HG02970 (cell line): ENCODE results near the gene CCDC136.

Source experiments
- ATAC-seq: cut with Tn5 transposase; IDR thresholded peaks from one replicate; pipeline ENCODE4 v1.9.1; 2021; ENCODE audit warnings: mild to moderate bottlenecking, moderate library complexity, moderate number of reproducible peaks; ENCODE audit not compliant: unreplicated experiment, low FRiP score

Gene CCDC136

GRCh38 chr7:128841921-128842673 lies 50.3 kb downstream of the CCDC136 start:
- ATAC-seq = no peak

- no peak for ATAC-seq
Measured at GRCh38 chr7:128842674-128843641, 51.2 kb downstream of the CCDC136 start.

- no peak for ATAC-seq
Measured at GRCh38 chr7:128843938-128844621, 52.3 kb downstream of the CCDC136 start.

- no peak for ATAC-seq
Measured at GRCh38 chr7:128844777-128845311, 53.1 kb downstream of the CCDC136 start.

DNA sequence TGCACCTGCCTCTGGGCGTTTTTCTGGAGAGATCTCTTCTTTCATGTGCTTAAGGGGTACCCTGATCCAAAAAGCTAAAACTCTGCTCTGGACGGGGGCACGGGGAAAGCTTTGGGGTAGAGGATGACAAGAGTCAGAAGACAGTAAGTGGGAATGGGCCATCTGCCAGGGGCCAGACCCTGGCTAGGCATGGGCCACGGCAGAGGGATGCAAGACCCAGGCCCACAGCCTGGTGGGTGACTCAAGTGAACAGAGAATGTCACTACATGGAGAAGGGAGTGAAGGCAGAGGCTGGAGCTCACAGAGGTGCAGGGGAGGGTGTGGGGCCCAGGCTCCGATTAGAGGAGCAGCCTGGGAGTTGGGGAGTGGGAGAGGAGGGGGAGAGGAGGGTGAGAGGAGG lies 53.7 kb downstream of the CCDC136 start:
- no peak for ATAC-seq

DNA sequence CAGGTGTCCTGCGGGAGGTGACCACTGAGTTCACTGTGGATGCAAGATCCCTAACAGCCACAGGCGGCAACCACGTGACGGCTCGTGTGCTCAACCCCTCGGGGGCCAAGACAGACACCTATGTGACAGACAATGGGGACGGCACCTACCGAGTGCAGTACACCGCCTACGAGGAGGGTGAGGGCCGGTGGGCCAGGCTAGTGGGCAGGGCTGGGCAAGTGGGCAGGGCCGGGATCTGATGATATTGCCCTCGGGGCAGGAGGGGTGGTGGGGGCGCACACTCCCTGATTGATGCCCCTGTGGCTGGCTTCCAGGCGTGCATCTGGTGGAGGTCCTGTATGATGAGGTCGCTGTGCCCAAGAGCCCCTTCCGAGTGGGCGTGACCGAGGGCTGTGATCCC lies 54.2 kb downstream of the CCDC136 start:
- no peak for ATAC-seq

- ATAC-seq = no peak
Measured at GRCh38 chr7:128846781-128847444, 55.1 kb downstream of the CCDC136 start.

DNA sequence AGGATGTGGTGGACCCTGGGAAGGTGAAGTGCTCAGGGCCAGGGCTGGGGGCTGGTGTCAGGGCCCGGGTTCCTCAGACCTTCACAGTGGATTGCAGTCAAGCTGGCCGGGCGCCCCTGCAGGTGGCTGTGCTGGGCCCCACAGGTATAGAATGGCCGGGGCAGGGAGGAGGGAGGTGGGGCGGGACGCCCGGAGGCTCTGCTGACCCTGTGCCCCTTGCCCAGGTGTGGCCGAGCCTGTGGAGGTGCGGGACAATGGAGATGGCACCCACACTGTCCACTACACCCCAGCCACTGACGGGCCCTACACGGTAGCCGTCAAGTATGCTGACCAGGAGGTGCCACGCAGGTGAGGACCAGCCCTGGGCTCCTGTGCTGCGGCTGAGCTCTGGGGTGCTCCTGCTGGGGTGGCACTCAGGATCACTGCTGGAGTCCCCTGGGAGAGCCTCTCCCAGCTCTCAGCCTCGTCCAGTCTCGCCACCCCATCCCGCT lies 56.0 kb downstream of the CCDC136 start:
- ATAC-seq = no peak

DNA sequence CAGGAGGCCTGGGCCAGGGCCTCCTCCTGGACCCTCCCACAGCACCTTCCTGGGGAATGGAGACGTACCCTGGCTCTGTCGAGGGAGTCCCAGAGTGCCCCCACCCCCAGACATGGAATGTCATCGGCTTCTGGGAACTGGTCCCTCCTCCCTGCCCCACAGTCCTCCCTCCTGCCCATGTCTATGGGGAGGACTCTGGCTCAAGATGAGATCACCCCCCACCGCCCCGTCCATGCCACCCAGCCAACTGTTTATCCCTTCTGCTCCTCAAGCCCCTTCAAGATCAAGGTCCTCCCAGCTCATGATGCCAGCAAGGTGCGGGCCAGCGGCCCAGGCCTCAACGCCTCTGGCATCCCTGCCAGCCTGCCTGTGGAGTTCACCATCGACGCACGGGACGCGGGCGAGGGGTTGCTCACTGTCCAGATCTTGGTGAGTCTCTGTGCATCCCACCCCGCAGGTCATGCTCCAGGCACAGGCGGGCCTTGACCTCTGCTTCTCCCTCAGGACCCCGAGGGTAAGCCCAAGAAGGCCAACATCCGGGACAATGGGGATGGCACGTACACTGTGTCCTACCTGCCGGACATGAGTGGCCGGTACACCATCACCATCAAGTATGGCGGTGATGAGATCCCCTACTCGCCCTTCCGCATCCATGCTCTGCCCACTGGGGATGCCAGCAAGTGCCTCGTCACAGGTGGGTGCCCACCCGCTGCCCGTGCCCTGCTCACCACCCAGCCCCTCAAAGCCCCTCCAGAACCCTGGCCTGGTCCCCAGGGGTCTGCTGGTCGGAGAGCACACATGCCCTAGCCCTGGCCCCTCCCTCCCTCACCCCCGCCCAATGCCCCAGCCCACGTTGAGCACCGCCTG lies 56.8 kb downstream of the CCDC136 start:
- ATAC-seq = no peak

- ATAC-seq = no peak
Measured at GRCh38 chr7:128849156-128849515, 57.4 kb downstream of the CCDC136 start.

DNA sequence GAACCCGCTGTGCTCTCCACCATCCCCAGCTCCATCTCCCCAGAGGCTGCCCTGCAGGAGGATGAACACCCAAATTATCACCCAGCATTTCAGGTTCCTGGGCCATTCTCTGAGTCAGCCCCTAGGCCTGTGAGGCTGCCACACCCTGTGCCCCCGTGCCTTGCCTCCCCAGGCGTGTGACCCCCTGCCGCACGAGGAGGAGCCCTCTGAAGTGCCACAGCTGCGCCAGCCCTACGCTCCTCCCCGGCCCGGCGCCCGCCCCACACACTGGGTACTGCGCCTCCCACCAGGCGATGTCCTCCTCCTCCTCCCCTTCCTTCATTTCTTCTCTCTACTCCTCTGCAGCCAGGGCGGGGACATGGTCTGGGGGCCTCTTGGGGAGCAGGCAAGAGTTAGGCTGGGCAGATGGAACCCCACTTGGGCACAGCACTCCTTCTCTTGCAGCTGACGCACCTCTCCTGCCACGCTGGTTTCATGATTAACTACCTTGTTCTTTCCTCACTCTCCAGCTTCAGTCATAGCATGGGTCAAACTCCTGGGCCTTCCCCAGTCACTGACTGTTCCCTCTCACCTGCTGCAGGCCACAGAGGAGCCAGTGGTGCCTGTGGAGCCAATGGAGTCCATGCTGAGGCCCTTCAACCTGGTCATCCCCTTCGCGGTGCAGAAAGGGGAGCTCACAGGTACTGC lies 58.2 kb downstream of the CCDC136 start:
- no peak for ATAC-seq

DNA sequence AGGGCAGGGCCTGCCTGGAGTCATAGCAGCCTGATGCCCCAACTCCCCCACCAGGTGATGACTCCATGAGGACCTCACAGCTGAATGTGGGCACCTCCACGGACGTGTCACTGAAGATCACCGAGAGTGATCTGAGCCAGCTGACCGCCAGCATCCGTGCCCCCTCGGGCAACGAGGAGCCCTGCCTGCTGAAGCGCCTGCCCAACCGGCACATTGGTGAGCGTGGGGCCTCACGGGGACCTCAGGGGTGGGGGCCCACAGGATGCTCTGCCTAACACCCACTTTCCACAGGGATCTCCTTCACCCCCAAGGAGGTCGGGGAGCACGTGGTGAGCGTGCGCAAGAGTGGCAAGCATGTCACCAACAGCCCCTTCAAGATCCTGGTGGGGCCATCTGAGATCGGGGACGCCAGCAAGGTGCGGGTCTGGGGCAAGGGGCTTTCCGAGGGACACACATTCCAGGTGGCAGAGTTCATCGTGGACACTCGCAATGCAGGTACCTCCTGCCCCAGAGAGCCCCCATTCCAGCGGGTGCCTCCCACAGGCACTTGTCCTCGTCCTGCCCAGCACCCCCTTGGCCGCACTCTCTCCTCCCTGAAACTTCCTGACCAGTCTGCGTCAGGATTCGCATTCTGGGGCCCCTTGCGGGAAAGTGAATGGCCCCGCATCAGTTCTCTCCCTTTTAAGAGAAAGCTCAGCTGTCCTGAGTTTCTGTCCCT lies 60.9 kb downstream of the CCDC136 start:
- ATAC-seq = no peak

DNA sequence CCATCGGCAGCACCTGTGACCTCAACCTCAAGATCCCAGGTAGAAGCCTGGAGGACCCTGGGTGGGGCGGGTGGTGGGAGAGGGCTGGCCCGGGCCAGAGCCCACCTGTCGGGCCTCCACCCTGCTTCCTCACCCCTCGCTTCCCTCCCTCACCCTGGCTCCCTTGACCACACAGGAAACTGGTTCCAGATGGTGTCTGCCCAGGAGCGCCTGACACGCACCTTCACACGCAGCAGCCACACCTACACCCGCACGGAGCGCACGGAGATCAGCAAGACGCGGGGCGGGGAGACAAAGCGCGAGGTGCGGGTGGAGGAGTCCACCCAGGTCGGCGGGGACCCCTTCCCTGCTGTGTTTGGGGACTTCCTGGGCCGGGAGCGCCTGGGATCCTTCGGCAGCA lies 62.0 kb downstream of the CCDC136 start:
- no peak for ATAC-seq

DNA sequence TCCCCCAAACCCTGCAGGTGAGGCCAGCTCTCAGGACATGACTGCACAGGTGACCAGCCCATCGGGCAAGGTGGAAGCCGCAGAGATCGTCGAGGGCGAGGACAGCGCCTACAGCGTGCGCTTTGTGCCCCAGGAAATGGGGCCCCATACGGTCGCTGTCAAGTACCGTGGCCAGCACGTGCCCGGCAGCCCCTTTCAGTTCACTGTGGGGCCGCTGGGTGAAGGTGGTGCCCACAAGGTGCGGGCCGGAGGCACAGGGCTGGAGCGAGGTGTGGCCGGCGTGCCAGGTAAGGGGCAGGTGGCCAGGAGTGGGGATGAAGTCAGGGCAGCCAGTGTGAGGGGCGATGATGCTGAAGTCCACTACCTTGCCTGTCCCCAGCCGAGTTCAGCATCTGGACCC lies 62.6 kb downstream of the CCDC136 start:
- no peak for ATAC-seq

GRCh38 chr7:128855559-128855958 lies 63.8 kb downstream of the CCDC136 start:
- ATAC-seq = no peak

- no peak for ATAC-seq
Measured at GRCh38 chr7:128856001-128856718, 64.4 kb downstream of the CCDC136 start.
